Measurements from ENCODE around the gene S100A2.

- TF ChIP-seq CTCF (conservative IDR thresholded peaks at IDR 0.05) (no peak), ZFX (IDR thresholded peaks at IDR 0.05) (no peak)
Measured at GRCh38 chr1:153532181-153532580, 33.5 kb downstream of the S100A2 start.
